T47D (cell line): Measurements from ENCODE around the gene MIPOL1.
"Not testable (repeated sequence)": the region's sequence is repeated elsewhere in the genome, so short reads cannot be mapped to it uniquely, and the experiment has no call there.

Experiments
- DNase-seq, 2 experiments: peaks; one replicate each; pipeline versions ENCODE4 v3.0.0 to v3.0.0-alpha.2; 2011 to 2012; ENCODE audit warnings: low read depth in 1 of 2, low spot score in 1 of 2
- JUND ChIP-seq: IDR thresholded peaks from 2 replicates; pipeline ENCODE4 v1.6.1; 2012; ENCODE audit warnings: low read depth
- in situ Hi-C: cut with HindIII; loops from 2 replicates; pipeline ENCODE4 v1.10.0; 2016; ENCODE audit warnings: low sequenced_read_pairs, low pct_unique_long_range_greater_than_20kb

MIPOL1 gene

DNA sequence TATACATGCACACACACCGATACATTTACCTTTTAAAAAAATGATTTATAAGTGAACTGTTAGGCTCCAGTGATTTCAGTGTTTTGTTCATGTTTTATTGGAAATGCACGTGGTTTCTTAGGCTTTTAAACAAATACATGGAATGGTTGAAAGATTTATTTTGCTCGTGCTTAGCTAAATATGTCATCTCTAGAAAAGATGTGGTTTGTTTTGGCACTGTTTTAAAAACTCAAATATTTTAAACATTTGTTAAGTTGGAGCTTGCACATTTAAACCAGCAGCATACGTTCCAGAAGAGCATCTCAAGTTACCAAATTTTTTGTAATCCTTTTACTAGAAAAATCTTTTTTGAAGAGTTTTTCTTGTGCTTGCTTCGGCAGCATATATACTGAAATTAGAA lies 352.8 kb downstream of the MIPOL1 start:
- in situ Hi-C loops = no loop called here
- DNase-seq = peak in 1 of 2 experiments; percentile 83
- peak; percentile 84 for TF ChIP-seq JUND

DNA sequence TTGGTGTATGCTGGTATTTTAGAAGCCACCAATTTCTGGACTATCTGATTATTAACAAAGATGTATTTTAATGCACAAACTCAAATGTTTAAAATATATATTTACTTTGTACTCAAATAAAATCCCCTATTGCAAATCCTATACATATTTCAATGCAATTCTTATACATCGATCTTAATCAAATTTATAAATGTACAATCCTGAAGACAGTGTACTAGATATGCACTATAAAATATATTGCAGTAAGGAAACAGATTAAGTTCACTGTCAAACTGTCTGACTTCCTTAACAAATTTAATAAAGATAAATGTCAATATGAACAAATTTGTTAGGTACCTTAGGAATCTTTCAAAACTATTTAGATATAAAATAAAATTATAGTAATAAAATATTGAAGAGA lies 353.4 kb downstream of the MIPOL1 start:
- TF ChIP-seq JUND = peak; percentile 91
- DNase-seq = no peak
- in situ Hi-C loops = no loop called here

DNA sequence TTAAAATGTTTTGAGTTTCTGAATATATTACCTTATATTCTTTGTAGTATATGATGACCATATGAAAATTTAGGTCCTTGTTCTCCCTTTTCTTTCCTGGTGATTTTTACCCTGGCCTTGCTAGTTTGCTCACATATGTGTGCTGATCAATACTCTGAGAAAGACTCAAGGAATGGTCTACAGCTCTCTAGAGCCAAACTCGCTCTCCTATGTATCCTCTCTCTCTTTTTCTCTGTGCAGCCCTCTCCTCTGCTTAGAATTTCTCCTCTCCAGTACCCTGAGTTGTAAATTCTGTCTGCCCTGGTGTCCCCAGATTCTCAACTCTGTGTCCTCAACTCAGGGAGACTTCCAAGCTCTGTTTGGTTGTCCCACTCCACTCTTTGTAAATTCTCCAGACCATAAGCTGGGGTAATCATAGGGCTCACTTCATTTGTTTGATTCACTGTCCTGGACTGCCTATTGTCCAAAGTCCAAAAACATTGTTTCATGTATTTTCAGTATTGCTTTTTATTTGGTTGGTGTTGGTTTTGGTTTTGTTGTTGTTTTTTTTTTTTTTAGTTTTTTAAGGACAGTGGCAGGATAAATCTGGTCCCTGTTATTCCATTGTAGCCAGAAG lies 356.3 kb downstream of the MIPOL1 start:
- DNase-seq = no peak
- TF ChIP-seq JUND = no peak
- in situ Hi-C loops = no loop called here

DNA sequence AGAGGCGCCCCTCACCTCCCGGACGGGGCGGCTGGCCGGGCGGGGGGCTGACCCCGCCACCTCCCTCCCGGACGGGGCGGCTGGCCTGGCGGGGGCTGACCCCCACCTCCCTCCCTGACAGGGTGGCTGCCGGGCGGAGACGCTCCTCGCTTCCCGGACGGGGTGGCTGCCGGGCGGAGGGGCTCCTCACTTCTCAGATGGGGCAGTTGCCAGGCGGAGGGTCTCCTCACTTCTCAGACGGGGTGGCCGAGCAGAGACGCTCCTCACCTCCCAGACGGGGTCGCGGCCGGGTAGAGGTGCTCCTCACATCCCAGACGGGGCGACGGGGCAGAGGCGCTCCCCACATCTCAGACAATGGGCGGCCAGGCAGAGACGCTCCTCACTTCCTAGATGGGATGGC lies 357.9 kb downstream of the MIPOL1 start:
- in situ Hi-C loops, DNase-seq: not testable (repeated sequence)

DNA sequence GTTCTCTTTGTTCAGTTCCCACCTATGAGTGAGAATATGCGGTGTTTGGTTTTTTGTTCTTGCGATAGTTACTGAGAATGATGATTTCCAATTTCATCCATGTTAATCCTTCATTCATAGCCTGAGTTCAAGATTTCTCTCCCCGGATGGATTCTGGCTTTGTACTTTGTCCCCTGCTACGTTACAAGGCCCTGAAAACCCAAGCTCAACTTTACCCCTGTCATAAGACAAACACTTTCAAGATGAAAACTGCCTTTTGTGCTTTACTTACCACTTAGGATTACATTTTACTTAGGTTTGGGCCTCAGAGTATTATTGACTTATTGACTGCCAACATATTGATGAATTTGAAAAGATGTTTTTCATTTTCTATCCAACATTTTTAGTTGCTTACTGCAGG lies 361.0 kb downstream of the MIPOL1 start:
- in situ Hi-C loops = no loop called here
- no peak for TF ChIP-seq JUND
- DNase-seq = no peak

DNA sequence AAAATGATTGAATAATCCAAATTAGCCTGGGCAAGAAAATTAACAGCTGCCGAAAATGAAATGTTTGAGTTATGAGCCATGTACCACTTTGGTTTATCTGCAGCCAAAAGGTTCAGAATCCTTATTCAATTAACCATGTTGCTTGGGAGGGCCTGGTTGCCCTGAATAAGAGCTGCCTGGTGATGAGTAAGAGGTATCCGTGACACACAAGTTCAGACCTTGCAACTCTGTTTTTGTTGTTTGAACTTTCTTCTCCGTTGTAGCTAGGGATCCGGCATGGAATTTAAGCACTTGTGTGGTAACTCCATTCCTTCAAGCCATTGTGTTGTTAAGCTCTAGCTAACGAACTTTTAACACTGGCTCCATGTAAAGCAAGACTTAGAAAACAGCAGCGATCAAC lies 361.6 kb downstream of the MIPOL1 start:
- no peak for TF ChIP-seq JUND
- in situ Hi-C loops = no loop called here
- DNase-seq = no peak

DNA sequence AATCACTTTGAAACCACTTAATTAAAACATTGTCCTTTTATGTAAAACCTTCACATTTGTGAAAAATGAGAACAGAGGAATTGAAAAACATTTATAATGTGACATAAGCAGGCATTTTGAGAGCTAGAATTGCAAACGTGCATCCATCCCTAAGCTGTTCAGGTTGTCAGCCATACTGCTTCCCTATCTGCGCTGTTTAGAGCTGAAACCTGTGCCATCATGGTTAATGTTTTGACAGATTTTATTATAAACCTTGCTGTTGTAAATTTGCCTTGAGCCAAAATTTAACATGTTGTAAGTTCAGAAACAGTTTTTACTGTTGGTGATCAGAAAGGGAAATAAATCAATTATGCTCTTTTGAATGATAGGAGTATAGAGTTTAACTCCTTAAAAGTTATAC lies 365.5 kb downstream of the MIPOL1 start:
- in situ Hi-C loops = no loop called here
- no peak for DNase-seq
- no peak for TF ChIP-seq JUND

DNA sequence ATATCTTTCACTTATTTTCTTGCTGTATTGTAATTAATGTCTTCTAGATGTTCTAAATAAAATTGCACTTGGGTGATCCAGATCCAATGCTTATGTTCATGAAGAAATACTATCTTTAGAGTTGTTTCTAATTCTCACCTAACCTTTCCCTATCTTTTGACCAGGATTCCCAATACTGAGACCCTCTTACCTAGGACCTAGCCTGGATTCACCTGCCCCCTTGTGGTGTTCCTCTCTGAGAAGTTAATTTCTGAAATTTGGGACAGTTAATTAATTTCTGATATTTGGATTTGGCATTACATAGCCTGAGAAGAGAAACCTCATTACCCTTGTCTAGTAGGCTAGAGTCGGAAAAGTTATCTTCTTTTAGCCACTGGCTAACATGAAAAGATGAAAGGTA lies 367.8 kb downstream of the MIPOL1 start:
- in situ Hi-C loops = no loop called here
- DNase-seq = peak in 1 of 2 experiments; percentile 60
- no peak for TF ChIP-seq JUND

DNA sequence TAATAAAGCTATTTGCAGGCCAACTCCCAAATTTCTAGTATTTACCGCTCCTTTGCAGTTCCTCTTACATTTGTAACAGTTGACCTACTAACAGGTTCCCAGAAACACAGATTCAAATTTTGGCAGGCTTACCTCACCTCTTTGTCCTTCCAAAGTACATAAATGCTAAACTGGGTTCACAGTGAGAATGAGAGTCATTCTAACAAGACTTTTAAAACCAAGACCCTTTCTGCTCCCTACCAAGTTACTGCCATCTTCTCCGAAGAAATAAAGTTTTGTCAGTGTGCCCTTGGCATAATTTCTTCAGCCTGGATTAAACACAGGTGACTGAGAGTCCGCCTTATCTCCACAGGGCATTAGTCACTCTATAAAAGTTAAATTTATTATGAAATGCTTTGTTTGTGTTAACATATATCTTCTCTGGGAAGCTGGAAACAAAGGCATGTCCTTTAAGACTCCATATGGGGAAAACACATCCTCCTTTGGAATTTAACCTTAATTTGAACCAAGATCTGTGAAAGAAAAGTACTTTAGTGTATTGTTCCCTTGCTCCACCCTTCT lies 369.2 kb downstream of the MIPOL1 start:
- DNase-seq = peak in 1 of 2 experiments; percentile 98
- in situ Hi-C loops = no loop called here
- TF ChIP-seq JUND = peak; percentile 94

DNA sequence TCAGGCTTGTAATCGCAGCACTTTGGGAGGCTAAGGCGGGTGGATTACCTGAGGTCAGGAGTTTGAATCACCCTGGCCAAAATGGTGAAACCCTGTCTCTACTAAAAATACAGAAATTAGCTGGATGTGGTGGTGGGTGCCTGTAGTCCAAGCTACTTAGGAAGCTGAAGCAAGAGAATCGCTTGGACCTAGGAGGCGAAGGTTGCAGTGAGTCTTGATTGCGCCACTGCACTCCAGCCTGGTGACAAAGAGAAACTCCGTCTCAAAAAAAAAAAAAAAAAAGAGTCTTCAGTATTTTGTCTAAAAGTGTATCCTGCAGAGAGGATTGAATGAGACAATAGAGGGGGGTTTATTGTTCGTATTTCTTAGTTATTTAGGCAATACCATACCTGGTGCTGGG lies 372.0 kb downstream of the MIPOL1 start:
- DNase-seq = no peak
- in situ Hi-C loops = no loop called here
- no peak for TF ChIP-seq JUND

DNA sequence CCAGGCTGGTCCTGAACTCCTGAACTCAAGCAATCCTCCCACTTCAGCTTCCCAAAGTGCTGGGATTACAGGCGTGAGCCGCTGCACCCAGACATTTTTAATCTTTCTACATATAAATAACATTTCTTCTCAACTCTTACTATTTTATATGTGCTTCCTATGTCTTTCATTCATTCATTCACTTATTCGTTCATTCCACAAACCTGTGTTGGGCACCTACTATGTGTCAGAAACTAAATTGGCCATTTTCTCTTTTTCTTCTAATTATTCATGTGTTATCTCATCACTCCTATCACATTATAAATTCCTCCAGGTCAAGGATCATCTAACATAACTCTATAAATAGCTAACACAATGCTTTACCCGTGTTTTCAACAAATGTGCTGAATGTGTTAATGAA lies 373.7 kb downstream of the MIPOL1 start:
- in situ Hi-C loops = no loop called here

DNA sequence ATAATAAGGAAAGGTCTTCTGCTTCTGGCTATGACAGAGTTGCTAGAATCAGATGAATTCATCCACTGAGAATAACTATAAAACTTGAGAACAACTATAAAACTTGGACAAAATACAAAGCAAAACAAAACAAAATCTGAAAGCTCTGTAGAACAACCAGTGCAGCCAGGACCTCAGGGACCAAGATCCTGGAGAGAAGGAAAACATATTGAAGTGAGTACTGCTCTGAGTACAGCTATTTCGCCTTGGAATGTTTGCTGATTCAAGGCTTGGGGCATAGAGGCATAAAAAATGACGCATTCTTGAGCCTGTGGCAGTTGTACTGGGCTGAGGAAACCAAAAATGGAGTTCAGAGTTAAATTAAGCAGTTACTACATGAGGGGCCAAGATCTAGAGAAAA lies 375.6 kb downstream of the MIPOL1 start:
- no peak for DNase-seq
- in situ Hi-C loops = no loop called here
- no peak for TF ChIP-seq JUND

More for the DNA sequence above, 373.7 kb downstream of the MIPOL1 start:
- no peak for DNase-seq
- no peak for TF ChIP-seq JUND

DNA sequence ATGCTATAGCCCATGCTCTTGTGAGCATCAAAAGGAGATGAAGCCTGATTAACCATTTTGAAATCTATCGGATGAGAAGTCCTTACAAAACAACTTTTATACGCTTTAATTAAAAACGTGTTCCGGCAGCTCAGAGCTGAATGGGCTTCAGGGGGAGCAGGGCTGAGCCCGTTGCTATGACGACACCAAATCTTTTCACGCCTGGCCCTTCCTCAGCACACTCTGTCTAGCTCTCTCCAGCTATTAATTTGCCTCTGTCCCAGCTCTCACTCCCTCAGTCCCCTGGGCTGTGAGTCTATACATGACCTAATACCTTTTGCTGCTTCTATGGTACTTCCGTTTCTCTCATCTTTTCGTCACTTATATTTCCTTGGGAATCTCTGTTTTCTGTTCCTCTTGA lies 381.5 kb downstream of the MIPOL1 start:
- no peak for TF ChIP-seq JUND
- in situ Hi-C loops = no loop called here
- DNase-seq = no peak

DNA sequence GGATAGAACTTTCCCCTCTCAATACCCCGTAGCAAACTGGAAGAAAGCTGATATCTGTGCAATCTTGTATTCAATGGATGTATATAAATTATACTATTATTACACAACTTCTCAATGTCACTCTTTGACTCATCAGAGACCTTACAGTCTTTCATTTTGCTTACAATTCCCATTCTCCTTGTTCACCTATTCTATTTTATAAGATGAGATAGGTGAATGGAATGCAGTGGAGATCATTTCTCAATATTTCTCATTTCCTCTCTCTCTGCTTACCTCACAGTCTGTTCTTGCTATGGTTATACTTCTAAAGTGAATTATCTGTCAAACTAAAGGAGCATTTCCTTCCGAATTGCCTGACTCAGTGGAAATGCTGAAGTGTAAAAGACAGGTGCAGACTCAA lies 382.4 kb downstream of the MIPOL1 start:
- no peak for DNase-seq
- no peak for TF ChIP-seq JUND
- in situ Hi-C loops = no loop called here
